ENCODE data around the gene CSTPP1.

DNA sequence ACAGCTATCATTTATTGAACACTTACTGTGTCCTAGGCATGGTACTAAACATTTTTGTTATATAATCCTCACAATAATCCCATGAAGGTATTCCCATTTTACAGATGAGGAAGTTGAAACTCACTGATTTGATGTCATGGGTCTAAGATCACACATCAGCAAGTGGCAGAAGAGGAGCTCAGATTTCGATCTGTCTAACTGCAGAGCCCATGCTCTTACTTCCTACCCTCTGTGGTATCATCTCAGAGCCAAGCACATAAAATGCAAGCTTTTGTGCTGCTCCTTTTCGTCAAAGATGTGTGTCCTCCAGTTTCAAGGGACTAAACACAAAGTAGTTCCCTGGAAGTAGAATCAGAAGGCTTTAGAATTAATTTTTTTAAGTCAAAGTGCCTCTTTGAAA is 169.0 kb downstream of the CSTPP1 start:
- TF ChIP-seq MAX (IDR thresholded peaks at IDR 0.05; ENCODE audit: insufficient read depth, insufficient read length) (no peak), CTCF (IDR thresholded peaks at IDR 0.05; ENCODE audit: extremely low read depth in 1 of 2, insufficient read depth in 1 of 2, low read depth in 1 of 2, low read length in 2 of 2) (no peak), MYC (IDR thresholded peaks at IDR 0.05; ENCODE audit: low read depth, low read length) (no peak)

All from endothelial cell of umbilical vein (primary cell).